Caco-2 (cell line): Measurements from ENCODE around the gene NTMT1. TPM values are rescaled to one million over a fixed set of nuclear protein-coding genes. Genes with fewer than 3 reads are reported as not detected.

ENCODE experiments used
- BruUV-seq: library from RNA; stranded (reverse); fragments of 400-500 nt; replicated peaks from 2 replicates; lab custom pipeline; 2021; lab: Mats Ljungman, UMichigan
- CTCF ChIA-PET: fragments of 300-600 bp; sonication (Branson Sonifier 250); formaldehyde crosslinking; loops from one replicate; lab custom pipeline; 2022; ENCODE audit warnings: antibody characterized with exemption; lab: Charles Lee
- POLR2A ChIA-PET: fragments of 300-600 bp; sonication (Branson Sonifier 250); formaldehyde crosslinking; loops from one replicate; lab custom pipeline; 2022; ENCODE audit warnings: antibody characterized with exemption; lab: Charles Lee
- DNase-seq, 2 experiments: peaks; one replicate each; pipeline versions ENCODE4 v3.0.0 to v3.0.0-alpha.2; 2020 to 2022
- H3K27me3 ChIP-seq: replicated peaks from 2 replicates; pipeline ENCODE4 v1.6.0; 2011; ENCODE audit warnings: low read length; ENCODE audit not compliant: control insufficient read depth, insufficient read depth
- H3K36me3 ChIP-seq: 2 replicates; pipeline ENCODE4 v1.5.1; 2011; ENCODE audit warnings: low read length; ENCODE audit not compliant: control insufficient read depth, insufficient read depth
- H3K4me1 ChIP-seq: fragments of 250-450 bp; sonication (Bioruptor Pico); 2 replicates; pipeline ENCODE4 v1.5.1; 2020; ENCODE audit warnings: mild to moderate bottlenecking
- H3K4me3 ChIP-seq: 2 replicates; pipeline ENCODE4 v1.5.1; 2011; ENCODE audit warnings: low read depth, mild to moderate bottlenecking, control low read depth, low read length
- H3K9me3 ChIP-seq: fragments of 250-450 bp; sonication (Bioruptor Pico); 2 replicates; pipeline ENCODE4 v1.5.1; 2020; ENCODE audit warnings: mild to moderate bottlenecking, moderate library complexity
- H3K27ac Mint-ChIP-seq: one replicate; pipeline ENCODE4 v1.8.0; 2022; ENCODE audit warnings: mixed read lengths; ENCODE audit not compliant: unreplicated experiment
- H3K27me3 Mint-ChIP-seq: one replicate; pipeline ENCODE4 v1.8.0; 2022; ENCODE audit warnings: mixed read lengths; ENCODE audit not compliant: insufficient read depth, unreplicated experiment
- H3K36me3 Mint-ChIP-seq: one replicate; pipeline ENCODE4 v1.8.0; 2022; ENCODE audit warnings: mild to moderate bottlenecking, mixed read lengths; ENCODE audit not compliant: insufficient read depth, unreplicated experiment
- H3K4me1 Mint-ChIP-seq: one replicate; pipeline ENCODE4 v1.8.0; 2022; ENCODE audit warnings: low read depth, mixed read lengths; ENCODE audit not compliant: unreplicated experiment
- H3K4me3 Mint-ChIP-seq: one replicate; pipeline ENCODE4 v1.8.0; 2022; ENCODE audit warnings: mild to moderate bottlenecking, moderate library complexity, mixed read lengths; ENCODE audit not compliant: unreplicated experiment
- H3K9me3 Mint-ChIP-seq: one replicate; pipeline ENCODE4 v1.8.0; 2022; ENCODE audit warnings: mixed read lengths; ENCODE audit not compliant: unreplicated experiment
- CTCF ChIP-seq, 2 experiments: fragments of 200-600 bp in 1 of 2; IDR thresholded peaks; 1 replicate in 1 of 2; 2 replicates in 1 of 2; pipeline versions ENCODE4 v1.5.1 to v1.8.0; 2011 to 2022; ENCODE audit warnings: antibody characterized with exemption in 1 of 2, control low read depth in 1 of 2, inconsistent platforms in 1 of 2, low read depth in 1 of 2, low read length in 1 of 2, mild to moderate bottlenecking in 1 of 2, moderate library complexity in 1 of 2; ENCODE audit not compliant: insufficient read depth in 1 of 2, severe bottlenecking in 1 of 2, unreplicated experiment in 1 of 2
- intact Hi-C: fragments of 100-400 bp; cut with micrococcal nuclease; formaldehyde crosslinking; loops from one replicate; pipeline ENCODE4 v1.10.0; 2022; ENCODE audit not compliant: unreplicated experiment
- total RNA-seq: library from RNA; stranded (reverse); gene quantifications from 2 replicates; pipeline ENCODE4 v1.2.3, GENCODE V29; 2022

Gene NTMT1
- total RNA-seq, 1 experiment from 2014 or later = 44.1 TPM

GRCh38 chr9:129585352-129585751, 40.6 kb upstream of the NTMT1 start:
- no peaks in the 10 kb centered on the region for H3K27me3 Mint-ChIP-seq
- intact Hi-C loops = no loop called here
- 0 out of 2 replicates have a peak, but pooled peaks cover 3% of the 10 kb centered on the region for H3K9me3 ChIP-seq
- H3K27me3 ChIP-seq = no peaks in the 10 kb centered on the region
- BruUV-seq = no TSS peak
- H3K4me3 ChIP-seq = no peak overlapping the region
- H3K4me1 Mint-ChIP-seq = peaks cover 6% of the 10 kb centered on the region
- no peaks in the 10 kb centered on the region for H3K36me3 ChIP-seq
- no peak for DNase-seq
- H3K4me3 Mint-ChIP-seq = no peak overlapping the region
- H3K9me3 Mint-ChIP-seq = no peaks in the 10 kb centered on the region
- H3K4me1 ChIP-seq = peaks cover 15% of the 10 kb centered on the region
- no peak overlapping the region for H3K27ac Mint-ChIP-seq
- POLR2A ChIA-PET = no interaction called here
- CTCF ChIA-PET = interaction anchor here (0.6 kb wide), 1 partner anchor 410 kb away, joined by 3 read pairs; no protein-coding TSS in a partner anchor
- no peak for TF ChIP-seq CTCF (IDR thresholded peaks at IDR 0.05; ENCODE audit: insufficient read depth in 1 of 2, low read depth in 1 of 2, low read length in 1 of 2, severe bottlenecking in 1 of 2, unreplicated experiment in 1 of 2)
- no peaks in the 10 kb centered on the region for H3K36me3 Mint-ChIP-seq

GRCh38 chr9:129586245-129586644, 39.7 kb upstream of the NTMT1 start:
- H3K9me3 Mint-ChIP-seq = no peaks in the 10 kb centered on the region
- H3K4me3 ChIP-seq = no peak overlapping the region
- no peaks in the 10 kb centered on the region for H3K27me3 ChIP-seq
- intact Hi-C loops = no loop called here
- no peaks in the 10 kb centered on the region for H3K27me3 Mint-ChIP-seq
- no peaks in the 10 kb centered on the region for H3K9me3 ChIP-seq
- POLR2A ChIA-PET = interaction anchor here (0.7 kb wide), 1 partner anchor 18 kb away, joined by 3 read pairs; no protein-coding TSS in a partner anchor
- no peaks in the 10 kb centered on the region for H3K36me3 ChIP-seq
- TF ChIP-seq CTCF (IDR thresholded peaks at IDR 0.05; ENCODE audit: insufficient read depth in 1 of 2, low read depth in 1 of 2, low read length in 1 of 2, severe bottlenecking in 1 of 2, unreplicated experiment in 1 of 2) = no peak
- H3K36me3 Mint-ChIP-seq = no peaks in the 10 kb centered on the region
- peaks cover 11% of the 10 kb centered on the region for H3K4me1 ChIP-seq
- H3K4me3 Mint-ChIP-seq = no peak overlapping the region
- CTCF ChIA-PET = interaction anchor here (1.1 kb wide), 1 partner anchor 10 kb away, joined by 3 read pairs; no protein-coding TSS in a partner anchor
- DNase-seq = no peak
- H3K4me1 Mint-ChIP-seq = peaks cover 6% of the 10 kb centered on the region
- no peak overlapping the region for H3K27ac Mint-ChIP-seq
- no TSS peak for BruUV-seq

GRCh38 chr9:129586685-129587084, 39.3 kb upstream of the NTMT1 start:
- BruUV-seq = no TSS peak
- Histone ChIP-seq H3K27me3 (no peaks in the 10 kb centered on the region), H3K36me3 (no peaks in the 10 kb centered on the region), H3K9me3 (no peaks in the 10 kb centered on the region), H3K4me1 (peaks cover 11% of the 10 kb centered on the region), H3K4me3 (no peak overlapping the region)
- TF ChIP-seq CTCF (IDR thresholded peaks at IDR 0.05; ENCODE audit: insufficient read depth in 1 of 2, low read depth in 1 of 2, low read length in 1 of 2, severe bottlenecking in 1 of 2, unreplicated experiment in 1 of 2) = no peak
- Mint-ChIP-seq H3K9me3 (no peaks in the 10 kb centered on the region), H3K4me1 (peaks cover 6% of the 10 kb centered on the region), H3K4me3 (no peak overlapping the region), H3K36me3 (no peaks in the 10 kb centered on the region), H3K27me3 (no peaks in the 10 kb centered on the region), H3K27ac (no peak overlapping the region)
- intact Hi-C loops = no loop called here
- ChIA-PET CTCF (interaction anchor here (1.1 kb wide), 1 partner anchor 10 kb away, joined by 3 read pairs; no protein-coding TSS in a partner anchor), POLR2A (interaction anchor here (0.7 kb wide), 1 partner anchor 17 kb away, joined by 3 read pairs; no protein-coding TSS in a partner anchor)
- DNase-seq = no peak
